Measurements from ENCODE around the gene EXOC4. TPM values are rescaled to one million over a fixed set of nuclear protein-coding genes. Genes with fewer than 3 reads are reported as not detected.
"Not testable (repeated sequence)": the region's sequence is repeated elsewhere in the genome, so short reads cannot be mapped to it uniquely, and the experiment has no call there.

Gene EXOC4
- total RNA-seq, 1 donor from 2014 or later = 99.2 TPM

GRCh38 chr7:133886797-133887196 is 633.9 kb downstream of the EXOC4 start:
- no peaks in the 10 kb centered on the region for H3K27me3 ChIP-seq
- DNase-seq (ENCODE audit: extremely low spot score in 2 of 2) = no peak

GRCh38 chr7:133887459-133887858 is 634.6 kb downstream of the EXOC4 start:
- TF ChIP-seq CTCF (IDR thresholded peaks at IDR 0.05) = no peak
- no peak for TF ChIP-seq POLR2AphosphoS5 (IDR thresholded peaks at IDR 0.05; ENCODE audit: insufficient read depth in 1 of 2, low read depth in 1 of 2)
- no peak for TF ChIP-seq POLR2A (IDR thresholded peaks at IDR 0.05)
- Histone ChIP-seq H3K4me1 (no peaks in the 10 kb centered on the region), H3K9me3 (no peaks in the 10 kb centered on the region), H3K27ac (no peak overlapping the region), H3K36me3 (no peaks in the 10 kb centered on the region), H3K4me3 (no peak overlapping the region), H3K27me3 (no peaks in the 10 kb centered on the region)
- no peak for DNase-seq (ENCODE audit: extremely low spot score in 2 of 2)
- intact Hi-C loops (cut with DNase I) = no loop called here

More at GRCh38 chr7:133886797-133887196, 633.9 kb downstream of the EXOC4 start:
- Histone ChIP-seq H3K9me3 (no peaks in the 10 kb centered on the region), H3K27ac (no peak overlapping the region), H3K4me1 (no peaks in the 10 kb centered on the region), H3K4me3 (no peak overlapping the region), H3K36me3 (no peaks in the 10 kb centered on the region)
- intact Hi-C loops (cut with DNase I) = no loop called here
- TF ChIP-seq POLR2AphosphoS5 (IDR thresholded peaks at IDR 0.05; ENCODE audit: insufficient read depth in 1 of 2, low read depth in 1 of 2) = no peak
- TF ChIP-seq POLR2A (IDR thresholded peaks at IDR 0.05) = no peak
- TF ChIP-seq CTCF (IDR thresholded peaks at IDR 0.05) = no peak

- Histone ChIP-seq H3K4me1 (no peaks in the 10 kb centered on the region), H3K4me3 (no peak overlapping the region), H3K36me3 (no peaks in the 10 kb centered on the region)
Measured at GRCh38 chr7:133888061-133888930, 635.4 kb downstream of the EXOC4 start.

DNA sequence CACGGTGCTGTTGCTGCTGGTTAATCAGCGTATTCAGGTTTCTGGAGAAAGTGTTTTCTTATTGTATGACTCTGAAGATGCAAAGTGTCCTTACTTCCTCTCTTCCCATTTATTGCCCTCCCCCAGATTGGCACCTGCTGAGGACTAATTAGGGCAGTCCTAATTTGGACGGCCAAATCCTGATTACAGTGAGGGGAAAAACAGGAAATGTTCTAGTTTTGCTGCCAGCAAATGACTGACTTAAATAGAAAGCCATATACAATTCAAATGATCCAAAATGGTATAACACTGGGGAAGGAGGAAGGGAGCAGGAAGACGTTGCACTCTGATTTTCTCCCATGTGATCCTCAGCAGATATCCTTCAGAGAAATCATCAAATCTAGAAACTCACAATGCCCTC is 651.9 kb downstream of the EXOC4 start:
- Histone ChIP-seq H3K36me3 (no peaks in the 10 kb centered on the region), H3K9me3 (no peaks in the 10 kb centered on the region), H3K27me3 (no peaks in the 10 kb centered on the region), H3K4me3 (no peak overlapping the region), H3K27ac (no peak overlapping the region), H3K4me1 (no peaks in the 10 kb centered on the region)
- no peak for DNase-seq (ENCODE audit: extremely low spot score in 2 of 2)
- TF ChIP-seq CTCF (IDR thresholded peaks at IDR 0.05) (no peak), POLR2A (IDR thresholded peaks at IDR 0.05) (no peak), POLR2AphosphoS5 (IDR thresholded peaks at IDR 0.05; ENCODE audit: insufficient read depth in 1 of 2, low read depth in 1 of 2) (no peak)
- intact Hi-C loops (cut with DNase I) = no loop called here

More at GRCh38 chr7:133888061-133888930, 635.4 kb downstream of the EXOC4 start:
- Histone ChIP-seq H3K27ac (no peak overlapping the region), H3K9me3 (no peaks in the 10 kb centered on the region), H3K27me3 (no peaks in the 10 kb centered on the region)
- no peak for DNase-seq (ENCODE audit: extremely low spot score in 2 of 2)
- TF ChIP-seq CTCF (IDR thresholded peaks at IDR 0.05) = no peak
- TF ChIP-seq POLR2A (IDR thresholded peaks at IDR 0.05) = no peak
- TF ChIP-seq POLR2AphosphoS5 (IDR thresholded peaks at IDR 0.05; ENCODE audit: insufficient read depth in 1 of 2, low read depth in 1 of 2) = no peak
- intact Hi-C loops (cut with DNase I) = no loop called here

DNA sequence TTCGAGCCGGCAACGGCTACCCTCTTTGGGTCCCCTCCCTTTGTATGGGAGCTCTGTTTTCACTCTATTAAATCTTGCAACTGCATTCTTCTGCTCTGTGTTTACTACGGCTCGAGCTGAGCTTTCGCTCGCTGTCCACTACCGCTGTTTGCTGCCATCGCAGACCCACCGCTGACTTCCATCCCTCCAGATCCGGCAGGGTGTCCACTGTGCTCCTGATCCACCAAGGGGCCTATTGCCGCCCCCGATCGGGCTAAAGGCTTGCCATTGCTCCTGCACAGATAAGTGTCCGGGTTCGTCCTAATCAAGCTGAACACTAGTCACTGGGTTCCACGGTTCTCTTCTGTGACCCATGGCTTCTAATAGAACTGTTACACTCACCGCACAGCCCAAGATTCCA is 653.7 kb downstream of the EXOC4 start:
- H3K36me3 ChIP-seq; intact Hi-C loops (cut with DNase I); H3K9me3 ChIP-seq; H3K27ac ChIP-seq; H3K27me3 ChIP-seq; DNase-seq (ENCODE audit: extremely low spot score in 2 of 2); H3K4me3 ChIP-seq; H3K4me1 ChIP-seq: not testable (repeated sequence)

Measured in vagina (tissue), 2 donors.